Neural progenitor cell (in vitro differentiated cells): ENCODE measurements around the gene EGFR. TPM values are rescaled to one million over a fixed set of nuclear protein-coding genes. Genes with fewer than 3 reads are reported as not detected.

Source experiments
- DNase-seq: peaks from one replicate; pipeline ENCODE4 v3.0.0-alpha.2; 2016; ENCODE audit warnings: low spot score
- H2AFZ ChIP-seq: fragments of 200-600 bp; sonication (generic); replicated peaks from 2 replicates; pipeline ENCODE4 v1.6.1; 2016; ENCODE audit warnings: antibody characterized with exemption
- H3F3A ChIP-seq: fragments of 200-600 bp; sonication (generic); 2 replicates; pipeline ENCODE4 v1.6.1; 2016; ENCODE audit warnings: antibody characterized with exemption, low read depth
- H3K27ac ChIP-seq: fragments of 200-600 bp; sonication (generic); 2 replicates; pipeline ENCODE4 v1.5.1; 2016; ENCODE audit warnings: mild to moderate bottlenecking
- H3K27me3 ChIP-seq: fragments of 200-600 bp; sonication (generic); 2 replicates; pipeline ENCODE4 v1.6.1; 2016; ENCODE audit warnings: mild to moderate bottlenecking, moderate library complexity
- H3K36me3 ChIP-seq: fragments of 200-600 bp; sonication (generic); 2 replicates; pipeline ENCODE4 v1.5.1; 2016
- H3K4me1 ChIP-seq: fragments of 200-600 bp; sonication (generic); 2 replicates; pipeline ENCODE4 v1.6.1; 2016; ENCODE audit warnings: mixed run types
- H3K4me2 ChIP-seq: fragments of 200-600 bp; sonication (generic); 2 replicates; pipeline ENCODE4 v1.6.1; 2016
- H3K4me3 ChIP-seq: fragments of 200-600 bp; sonication (generic); 2 replicates; pipeline ENCODE4 v1.5.1; 2016
- H3K79me2 ChIP-seq: fragments of 200-600 bp; sonication (generic); 2 replicates; pipeline ENCODE4 v1.6.1; 2016; ENCODE audit warnings: low read depth
- H3K9ac ChIP-seq: fragments of 200-600 bp; sonication (generic); 2 replicates; pipeline ENCODE4 v1.6.1; 2016
- H3K9me3 ChIP-seq: fragments of 200-600 bp; sonication (generic); 2 replicates; pipeline ENCODE4 v1.5.1; 2016; ENCODE audit warnings: low read depth
- H4K20me1 ChIP-seq: fragments of 200-600 bp; sonication (generic); 2 replicates; pipeline ENCODE4 v1.6.1; 2016; ENCODE audit warnings: low read depth
- H3K27ac Mint-ChIP-seq: 3 replicates; pipeline ENCODE4 v1.8.0; 2021; ENCODE audit warnings: mixed read lengths
- H3K27me3 Mint-ChIP-seq: 2 replicates; pipeline ENCODE4 v1.8.0; 2022; ENCODE audit warnings: low read depth, mild to moderate bottlenecking, inconsistent platforms, moderate library complexity, mixed read lengths; ENCODE audit not compliant: insufficient read depth
- H3K36me3 Mint-ChIP-seq: 3 replicates; pipeline ENCODE4 v1.8.0; 2021; ENCODE audit warnings: mixed read lengths
- H3K4me1 Mint-ChIP-seq: 3 replicates; pipeline ENCODE4 v1.8.0; 2021; ENCODE audit warnings: mixed read lengths
- H3K4me3 Mint-ChIP-seq: 3 replicates; pipeline ENCODE4 v1.8.0; 2021; ENCODE audit warnings: mild to moderate bottlenecking, moderate library complexity, mixed read lengths
- H3K9me3 Mint-ChIP-seq: 3 replicates; pipeline ENCODE4 v1.8.0; 2020; ENCODE audit warnings: mixed read lengths
- EZH2 ChIP-seq: fragments of 200-600 bp; sonication (generic); IDR thresholded peaks from 2 replicates; pipeline ENCODE4 v1.6.1; 2017; ENCODE audit warnings: antibody characterized with exemption, mild to moderate bottlenecking, moderate library complexity
- EZH2phosphoT487 ChIP-seq: fragments of 200-600 bp; sonication (generic); IDR thresholded peaks from 2 replicates; pipeline ENCODE4 v1.6.1; 2017; ENCODE audit warnings: antibody characterized with exemption
- total RNA-seq: library from RNA; depleted of rRNA; stranded (reverse); fragments of >200 nt; gene quantifications from 2 replicates; pipeline ENCODE4 v1.2.3, GENCODE V29; 2015; ENCODE audit warnings: low replicate concordance
- TF ChIP-seq, protein P1 (sequence below): fragments of 200-600 bp; sonication (generic); IDR thresholded peaks from 2 replicates; pipeline ENCODE4 v1.5.1; 2017; ENCODE audit warnings: antibody characterized with exemption, mild to moderate bottlenecking

EGFR gene
- total RNA-seq, 1 donor from 2014 or later, result 4.6 TPM

DNA sequence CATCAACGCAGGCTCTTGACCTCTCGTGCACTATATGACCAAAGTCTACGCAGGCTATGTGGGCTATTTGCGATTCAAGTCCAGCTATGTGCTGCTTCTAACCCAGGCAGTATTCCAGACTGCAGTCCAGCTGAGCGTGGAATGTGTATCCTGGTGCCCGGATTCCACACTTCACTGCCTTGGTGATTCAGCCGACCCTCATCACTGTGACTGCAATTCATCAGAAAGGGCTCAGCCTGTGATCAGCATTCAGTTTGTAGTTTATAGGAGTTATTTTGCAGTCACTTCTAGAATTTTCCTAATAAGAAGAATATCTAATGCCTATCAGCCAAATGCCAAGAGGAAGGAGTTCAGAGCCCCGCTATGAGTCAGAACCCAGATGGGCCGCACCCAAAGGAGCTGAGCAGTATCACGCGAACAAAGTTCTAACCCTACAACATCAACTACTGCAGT lies 226.5 kb downstream of the EGFR start:
- DNase-seq, result no peak
- H3K27ac ChIP-seq, result no peak overlapping the region

GRCh38 chr7:55246171-55246570 lies 227.4 kb downstream of the EGFR start:
- Histone ChIP-seq H3K9me3 (no peaks in the 10 kb centered on the region), H3K27ac (no peak overlapping the region), H3K4me3 (no peak overlapping the region), H3K9ac (no peak overlapping the region), H3K36me3 (no peaks in the 10 kb centered on the region), H4K20me1 (no peaks in the 10 kb centered on the region), H3K4me1 (no peaks in the 10 kb centered on the region), H3K27me3 (no peaks in the 10 kb centered on the region), H3F3A (no peaks in the 10 kb centered on the region), H3K79me2 (no peaks in the 10 kb centered on the region), H3K4me2 (no peak overlapping the region), H2AFZ (no peak overlapping the region)
- DNase-seq, result no peak
- TF ChIP-seq EZH2phosphoT487, result no peak
- TF ChIP-seq EZH2, result no peak
- TF ChIP-seq, protein P1, sequence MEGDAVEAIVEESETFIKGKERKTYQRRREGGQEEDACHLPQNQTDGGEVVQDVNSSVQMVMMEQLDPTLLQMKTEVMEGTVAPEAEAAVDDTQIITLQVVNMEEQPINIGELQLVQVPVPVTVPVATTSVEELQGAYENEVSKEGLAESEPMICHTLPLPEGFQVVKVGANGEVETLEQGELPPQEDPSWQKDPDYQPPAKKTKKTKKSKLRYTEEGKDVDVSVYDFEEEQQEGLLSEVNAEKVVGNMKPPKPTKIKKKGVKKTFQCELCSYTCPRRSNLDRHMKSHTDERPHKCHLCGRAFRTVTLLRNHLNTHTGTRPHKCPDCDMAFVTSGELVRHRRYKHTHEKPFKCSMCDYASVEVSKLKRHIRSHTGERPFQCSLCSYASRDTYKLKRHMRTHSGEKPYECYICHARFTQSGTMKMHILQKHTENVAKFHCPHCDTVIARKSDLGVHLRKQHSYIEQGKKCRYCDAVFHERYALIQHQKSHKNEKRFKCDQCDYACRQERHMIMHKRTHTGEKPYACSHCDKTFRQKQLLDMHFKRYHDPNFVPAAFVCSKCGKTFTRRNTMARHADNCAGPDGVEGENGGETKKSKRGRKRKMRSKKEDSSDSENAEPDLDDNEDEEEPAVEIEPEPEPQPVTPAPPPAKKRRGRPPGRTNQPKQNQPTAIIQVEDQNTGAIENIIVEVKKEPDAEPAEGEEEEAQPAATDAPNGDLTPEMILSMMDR, result no peak
- H3K36me3 Mint-ChIP-seq, result peaks cover 2% of the 10 kb centered on the region
- H3K4me1 Mint-ChIP-seq, result peaks cover 11% of the 10 kb centered on the region
- no peak overlapping the region for H3K27ac Mint-ChIP-seq
- H3K27me3 Mint-ChIP-seq, result no peaks in the 10 kb centered on the region
- peaks cover 7% of the 10 kb centered on the region for H3K9me3 Mint-ChIP-seq
- H3K4me3 Mint-ChIP-seq, result no peak overlapping the region

More for the DNA sequence above, 226.5 kb downstream of the EGFR start:
- Histone ChIP-seq H3K4me2 (no peak overlapping the region), H3K4me3 (no peak overlapping the region), H3K9me3 (no peaks in the 10 kb centered on the region), H3K36me3 (no peaks in the 10 kb centered on the region), H3K27me3 (no peaks in the 10 kb centered on the region), H3K4me1 (no peaks in the 10 kb centered on the region), H2AFZ (no peak overlapping the region), H3F3A (no peaks in the 10 kb centered on the region), H3K9ac (no peak overlapping the region), H4K20me1 (no peaks in the 10 kb centered on the region), H3K79me2 (no peaks in the 10 kb centered on the region)
- H3K9me3 Mint-ChIP-seq, result peaks cover 3% of the 10 kb centered on the region
- TF ChIP-seq EZH2phosphoT487 (no peak), EZH2 (no peak)
- TF ChIP-seq, protein P1, result no peak
- peaks cover 2% of the 10 kb centered on the region for H3K36me3 Mint-ChIP-seq
- H3K27me3 Mint-ChIP-seq, result no peaks in the 10 kb centered on the region
- peak overlapping the region; percentile 76 for H3K27ac Mint-ChIP-seq
- no peak overlapping the region for H3K4me3 Mint-ChIP-seq
- H3K4me1 Mint-ChIP-seq, result peaks cover 11% of the 10 kb centered on the region

DNA sequence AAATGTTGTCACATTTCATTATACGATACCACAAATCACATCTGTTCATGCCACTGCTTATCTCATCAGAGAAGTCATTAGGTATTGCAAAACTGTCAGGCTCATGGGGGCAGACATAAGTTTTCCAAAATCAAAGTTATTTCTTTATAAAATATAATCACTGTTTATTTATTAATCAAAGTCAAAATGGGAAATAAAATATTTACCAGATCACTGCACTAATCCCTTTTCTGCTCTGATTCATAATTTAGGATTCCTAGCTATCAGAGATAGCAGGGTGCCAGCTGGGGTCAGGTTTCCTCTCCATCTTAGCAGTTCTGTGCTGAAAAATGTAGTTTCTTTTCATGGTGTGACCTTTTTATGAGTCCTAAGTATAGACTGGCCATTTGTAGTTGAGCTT lies 228.6 kb downstream of the EGFR start:
- Mint-ChIP-seq H3K27ac (no peak overlapping the region), H3K36me3 (peaks cover 2% of the 10 kb centered on the region), H3K9me3 (peaks cover 8% of the 10 kb centered on the region), H3K4me1 (peaks cover 11% of the 10 kb centered on the region), H3K27me3 (no peaks in the 10 kb centered on the region), H3K4me3 (no peak overlapping the region)
- Histone ChIP-seq H3K27ac (no peak overlapping the region), H2AFZ (no peak overlapping the region), H3K4me1 (no peaks in the 10 kb centered on the region), H3K27me3 (peaks cover 5% of the 10 kb centered on the region), H3K4me3 (no peak overlapping the region), H3K9ac (no peak overlapping the region), H3K36me3 (no peaks in the 10 kb centered on the region), H3K9me3 (no peaks in the 10 kb centered on the region), H4K20me1 (no peaks in the 10 kb centered on the region), H3K79me2 (no peaks in the 10 kb centered on the region), H3K4me2 (no peak overlapping the region), H3F3A (no peaks in the 10 kb centered on the region)
- DNase-seq, result no peak
- TF ChIP-seq EZH2 (no peak), EZH2phosphoT487 (no peak)
- TF ChIP-seq, protein P1, result no peak
